Neural cell (in vitro differentiated cells): ENCODE results near the gene NNT. TPM values are rescaled to one million over a fixed set of nuclear protein-coding genes. Genes with fewer than 3 reads are reported as not detected.

Experiments
- H2AFZ ChIP-seq: fragments of 200-600, 300-800 bp; sonication (generic), shearing (Covaris generic); 2 replicates; pipeline ENCODE4 v1.6.0; 2014; ENCODE audit warnings: low read depth, mild to moderate bottlenecking, antibody characterized with exemption, low read length, moderate library complexity
- H3F3A ChIP-seq: fragments of 200-600 bp; shearing (Covaris generic); 2 replicates; pipeline ENCODE4 v1.6.1; 2016; ENCODE audit warnings: mild to moderate bottlenecking, moderate library complexity, mixed read lengths, antibody characterized with exemption, low read length; ENCODE audit not compliant: insufficient read depth, poor library complexity, severe bottlenecking
- H3K27ac ChIP-seq: fragments of 200-600, 300-800 bp; sonication (generic), shearing (Covaris generic); 2 replicates; pipeline ENCODE4 v1.5.1; 2014; ENCODE audit warnings: mild to moderate bottlenecking, low read length, moderate library complexity
- H3K27me3 ChIP-seq: fragments of 300-800, 200-600 bp; sonication (generic), shearing (Covaris generic); 2 replicates; pipeline ENCODE4 v1.6.0; 2014; ENCODE audit warnings: mild to moderate bottlenecking, low read depth, low read length, moderate library complexity; ENCODE audit not compliant: insufficient read depth
- H3K36me3 ChIP-seq: fragments of 300-800, 200-600 bp; sonication (generic), shearing (Covaris generic); 2 replicates; pipeline ENCODE4 v1.5.1; 2014; ENCODE audit warnings: mild to moderate bottlenecking, antibody characterized with exemption, low read length, moderate library complexity; ENCODE audit not compliant: insufficient read depth
- H3K4me2 ChIP-seq: fragments of 300-800, 200-600 bp; sonication (generic), shearing (Covaris generic); 2 replicates; pipeline ENCODE4 v1.6.0; 2014; ENCODE audit warnings: mild to moderate bottlenecking, low read length
- H3K4me3 ChIP-seq: fragments of 300-800, 200-600 bp; sonication (generic), shearing (Covaris generic); 2 replicates; pipeline ENCODE4 v1.5.1; 2014; ENCODE audit warnings: mild to moderate bottlenecking, low read length, moderate library complexity
- H3K79me2 ChIP-seq: fragments of 200-600 bp; shearing (Covaris generic); replicated peaks from 2 replicates; pipeline ENCODE4 v1.6.0; 2014; ENCODE audit warnings: mild to moderate bottlenecking, low read length, moderate library complexity; ENCODE audit not compliant: insufficient read depth
- H3K9ac ChIP-seq: fragments of 300-800, 200-600 bp; sonication (generic), shearing (Covaris generic); 2 replicates; pipeline ENCODE4 v1.6.1; 2016; ENCODE audit warnings: mild to moderate bottlenecking, low read length, mixed read lengths
- H3K9me2 ChIP-seq: fragments of 200-600 bp; shearing (Covaris generic); 2 replicates; pipeline ENCODE4 v1.6.1; 2016; ENCODE audit warnings: mild to moderate bottlenecking, low read length, mixed read lengths; ENCODE audit not compliant: insufficient read depth
- H3K9me3 ChIP-seq: fragments of 200-600, 300-800 bp; sonication (generic), shearing (Covaris generic); 2 replicates; pipeline ENCODE4 v1.6.1; 2016; ENCODE audit warnings: mild to moderate bottlenecking, mixed run types, low read length, moderate library complexity, mixed read lengths
- H4K20me1 ChIP-seq: fragments of 200-600 bp; shearing (Covaris generic); 2 replicates; pipeline ENCODE4 v1.6.1; 2016; ENCODE audit warnings: mild to moderate bottlenecking, mixed run types; ENCODE audit not compliant: insufficient read depth
- CTCF ChIP-seq: fragments of 450-650 bp; IDR thresholded peaks from 2 replicates; pipeline ENCODE4 v1.5.1; 2014; ENCODE audit warnings: antibody characterized with exemption, mild to moderate bottlenecking, moderate library complexity; ENCODE audit not compliant: poor library complexity, severe bottlenecking
- EP300 ChIP-seq: fragments of 450-650 bp; conservative IDR thresholded peaks from 2 replicates; pipeline ENCODE4 v1.6.1; 2014; ENCODE audit warnings: antibody characterized with exemption, mild to moderate bottlenecking, moderate library complexity; ENCODE audit not compliant: poor library complexity, severe bottlenecking
- EZH2 ChIP-seq: fragments of 200-600, 300-800 bp; shearing (Covaris generic), sonication (generic); IDR thresholded peaks from 2 replicates; pipeline ENCODE4 v1.6.1; 2014; ENCODE audit warnings: antibody characterized with exemption, low read length, borderline replicate concordance, mild to moderate bottlenecking; ENCODE audit not compliant: insufficient read depth, poor library complexity, severe bottlenecking
- MXI1 ChIP-seq: fragments of 450-650 bp; conservative IDR thresholded peaks from 2 replicates; pipeline ENCODE4 v1.6.1; 2014; ENCODE audit warnings: antibody characterized with exemption, mild to moderate bottlenecking; ENCODE audit not compliant: poor library complexity, severe bottlenecking
- POLR2AphosphoS5 ChIP-seq: IDR thresholded peaks from 2 replicates; pipeline ENCODE4 v1.6.1; 2012
- RAD21 ChIP-seq: fragments of 450-650 bp; conservative IDR thresholded peaks from 2 replicates; pipeline ENCODE4 v1.6.1; 2014; ENCODE audit warnings: antibody characterized with exemption, mild to moderate bottlenecking, moderate library complexity
- REST ChIP-seq: IDR thresholded peaks from 2 replicates; pipeline ENCODE4 v1.6.1; 2012; ENCODE audit warnings: borderline replicate concordance
- SMC3 ChIP-seq: fragments of 450-650 bp; conservative IDR thresholded peaks from 2 replicates; pipeline ENCODE4 v1.6.1; 2014; ENCODE audit warnings: antibody characterized with exemption, mild to moderate bottlenecking, moderate library complexity; ENCODE audit not compliant: poor library complexity
- TAF1 ChIP-seq: IDR thresholded peaks from 2 replicates; pipeline ENCODE4 v1.6.1; 2012; ENCODE audit warnings: low read depth
- polyA plus RNA-seq: library from polyadenylated mRNA; depleted of rRNA; stranded (reverse); fragments of >200 nt; gene quantifications from 2 replicates; pipeline ENCODE4 v1.2.3, GENCODE V29; 2014

Gene NNT
- polyA plus RNA-seq, 1 donor from 2014 or later, result 120 TPM

- H3K27ac ChIP-seq, result no peak overlapping the region
- TF ChIP-seq MXI1 (no peak), RAD21 (no peak), SMC3 (no peak), REST (no peak), CTCF (no peak)
These were observed 84.3 kb downstream of the NNT start for GRCh38 chr5:43687275-43687674.

GRCh38 chr5:43691275-43691674 lies 88.3 kb downstream of the NNT start:
- H3K79me2 ChIP-seq, result no peaks in the 10 kb centered on the region

More at GRCh38 chr5:43687275-43687674, 84.3 kb downstream of the NNT start:
- Histone ChIP-seq H3K4me3 (no peak overlapping the region), H3K4me2 (no peak overlapping the region), H3K9me2 (no peaks in the 10 kb centered on the region), H3K36me3 (no peaks in the 10 kb centered on the region), H3K27me3 (no peaks in the 10 kb centered on the region), H3K79me2 (no peaks in the 10 kb centered on the region), H3F3A (no peaks in the 10 kb centered on the region), H3K9ac (no peak overlapping the region), H3K9me3 (no peaks in the 10 kb centered on the region), H4K20me1 (no peaks in the 10 kb centered on the region), H2AFZ (no peak overlapping the region)

More at GRCh38 chr5:43691275-43691674, 88.3 kb downstream of the NNT start:
- Histone ChIP-seq H3K27ac (no peak overlapping the region), H2AFZ (no peak overlapping the region), H3F3A (no peaks in the 10 kb centered on the region), H3K4me3 (no peak overlapping the region), H4K20me1 (no peaks in the 10 kb centered on the region), H3K4me2 (no peak overlapping the region), H3K9me2 (no peaks in the 10 kb centered on the region), H3K9ac (no peak overlapping the region), H3K9me3 (peaks cover 6% of the 10 kb centered on the region), H3K27me3 (no peaks in the 10 kb centered on the region), H3K36me3 (no peaks in the 10 kb centered on the region)
- TF ChIP-seq CTCF (no peak), RAD21 (no peak), SMC3 (no peak), EZH2 (no peak), EP300 (no peak), POLR2AphosphoS5 (no peak), MXI1 (no peak), REST (no peak), TAF1 (no peak)
